Right lobe of liver (tissue), 4 donors: ENCODE measurements around the gene ZNF765.

Source experiments
- POLR2A ChIP-seq: fragments of 450-650 bp; IDR thresholded peaks from one replicate; pipeline ENCODE4 v1.6.1; 2017; ENCODE audit warnings: antibody characterized with exemption, mild to moderate bottlenecking
- TF ChIP-seq, protein P1 (sequence below), 4 donors: fragments of 200-600 bp in 3 of 4; fragments of 450-650 bp in 1 of 4; IDR thresholded peaks; one replicate each; pipeline versions ENCODE4 v1.5.1 to v1.8.0; 2016 to 2022; ENCODE audit warnings: antibody characterized with exemption in 4 of 4, mild to moderate bottlenecking in 2 of 4
- donor health status: DM: no; HTN: no; CAD: no.
- donor health status: DM: no; HTN: no; CAD: no.
- donor health status: DM: no; HTN: yes; CAD: no.

DNA sequence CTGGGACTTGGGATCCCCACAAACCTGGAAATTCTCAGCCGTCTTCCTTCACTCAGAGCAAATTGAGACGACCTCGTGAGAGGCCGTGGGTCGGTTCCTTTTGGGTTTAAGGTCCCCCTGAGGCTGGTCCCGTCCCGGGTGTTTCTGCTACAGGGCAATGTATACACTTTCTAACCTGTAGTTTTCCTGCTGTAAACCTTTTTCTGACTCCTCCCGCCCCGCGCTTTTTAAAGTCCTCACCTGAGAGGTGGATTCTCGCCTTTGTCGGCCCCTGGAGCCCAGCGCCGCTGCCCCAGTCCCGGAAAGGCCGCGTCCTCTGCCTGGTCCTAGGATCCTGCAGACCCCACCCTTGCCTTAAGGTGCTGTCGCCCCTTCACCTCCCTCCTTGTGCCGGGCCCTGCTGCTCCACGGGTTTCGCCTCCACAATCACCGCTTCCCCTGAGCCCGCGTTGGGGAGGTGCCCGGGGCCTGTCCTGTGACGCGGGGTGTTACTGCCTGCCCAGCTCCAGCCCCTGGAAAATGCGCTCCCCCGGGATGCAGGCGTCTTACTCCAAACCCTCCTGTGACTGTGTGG, 37.2 kb downstream of the ZNF765 start:
- TF ChIP-seq, protein P1, sequence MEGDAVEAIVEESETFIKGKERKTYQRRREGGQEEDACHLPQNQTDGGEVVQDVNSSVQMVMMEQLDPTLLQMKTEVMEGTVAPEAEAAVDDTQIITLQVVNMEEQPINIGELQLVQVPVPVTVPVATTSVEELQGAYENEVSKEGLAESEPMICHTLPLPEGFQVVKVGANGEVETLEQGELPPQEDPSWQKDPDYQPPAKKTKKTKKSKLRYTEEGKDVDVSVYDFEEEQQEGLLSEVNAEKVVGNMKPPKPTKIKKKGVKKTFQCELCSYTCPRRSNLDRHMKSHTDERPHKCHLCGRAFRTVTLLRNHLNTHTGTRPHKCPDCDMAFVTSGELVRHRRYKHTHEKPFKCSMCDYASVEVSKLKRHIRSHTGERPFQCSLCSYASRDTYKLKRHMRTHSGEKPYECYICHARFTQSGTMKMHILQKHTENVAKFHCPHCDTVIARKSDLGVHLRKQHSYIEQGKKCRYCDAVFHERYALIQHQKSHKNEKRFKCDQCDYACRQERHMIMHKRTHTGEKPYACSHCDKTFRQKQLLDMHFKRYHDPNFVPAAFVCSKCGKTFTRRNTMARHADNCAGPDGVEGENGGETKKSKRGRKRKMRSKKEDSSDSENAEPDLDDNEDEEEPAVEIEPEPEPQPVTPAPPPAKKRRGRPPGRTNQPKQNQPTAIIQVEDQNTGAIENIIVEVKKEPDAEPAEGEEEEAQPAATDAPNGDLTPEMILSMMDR (IDR thresholded peaks at IDR 0.05), result no peak
- TF ChIP-seq POLR2A, result no peak
